K562 (cell line): ENCODE measurements around the gene KCNAB1. TPM values are rescaled to one million over a fixed set of nuclear protein-coding genes. Genes with fewer than 3 reads are reported as not detected.

Experiments
- ATAC-seq: fragments of 200-7000 bp; cut with Tn5 transposase; 3 replicates; pipeline ENCODE4 v1.9.1; 2020; ENCODE audit warnings: moderate library complexity
- BruUV-seq: library from RNA; stranded (reverse); fragments of 400-500 nt; replicated peaks from 2 replicates; lab custom pipeline; 2021; lab: Mats Ljungman, UMichigan
- CTCF ChIA-PET: fragments of 300-600 bp; formaldehyde crosslinking; extraction: SDS; loops from one replicate; lab custom pipeline; 2021; ENCODE audit warnings: low intra/inter-chr PET ratio; lab: Yijun Ruan, JAX
- POLR2A ChIA-PET: fragments of 300-600, 350-650 bp; sonication (Branson Sonifier 250); formaldehyde crosslinking; extraction: SDS; loops from one replicate; lab custom pipeline; 2021; ENCODE audit warnings: antibody characterized with exemption, inconsistent platforms; lab: Yijun Ruan, JAX
- DNase-seq, 4 experiments: peaks; one replicate each; pipeline versions ENCODE4 v3.0.0 to v3.0.0-alpha.2; 2011 to 2018; ENCODE audit warnings: low spot score in 3 of 4, mixed read lengths in 3 of 4; ENCODE audit errors: extremely low read depth in 1 of 4
- FAIRE-seq: peaks from 2 replicates; lab custom pipeline; 2011; peaks lifted over from hg19 to GRCh38; lab: Jason Lieb, UNC
- H2AFZ ChIP-seq: 2 replicates; pipeline ENCODE4 v1.6.0; 2011; ENCODE audit warnings: low read depth, low read length, control low read depth, inconsistent platforms
- H3K27ac ChIP-seq: fragments of 200-600 bp; 3 replicates; pipeline ENCODE4 v1.8.0; 2011; ENCODE audit warnings: low read depth, mild to moderate bottlenecking, control low read depth, inconsistent platforms, low read length, moderate library complexity, mixed read lengths; ENCODE audit errors: extremely low read depth
- H3K27me3 ChIP-seq, 2 experiments: fragments of 300-600 bp in 1 of 2; 2 replicates in 1 of 2; 3 replicates in 1 of 2; pipeline versions ENCODE4 v1.6.0 to v1.8.0; 2011; ENCODE audit warnings: inconsistent platforms in 2 of 2, low read length in 2 of 2, mild to moderate bottlenecking in 1 of 2, mixed read lengths in 1 of 2, moderate library complexity in 1 of 2; ENCODE audit not compliant: control insufficient read depth in 2 of 2, insufficient read depth in 2 of 2
- H3K36me3 ChIP-seq: fragments of 300-600 bp; 3 replicates; pipeline ENCODE4 v1.8.0; 2011; ENCODE audit warnings: mild to moderate bottlenecking, low read length, inconsistent platforms; ENCODE audit not compliant: control insufficient read depth, insufficient read depth
- H3K4me1 ChIP-seq, 2 experiments: fragments of 200-600 bp in 1 of 2; replicated peaks in 1 of 2; 2 replicates in 1 of 2; 3 replicates in 1 of 2; pipeline versions ENCODE4 v1.5.1 to v1.8.0; 2011; ENCODE audit warnings: inconsistent platforms in 2 of 2, low read length in 2 of 2, mild to moderate bottlenecking in 1 of 2, mixed read lengths in 1 of 2, moderate library complexity in 1 of 2; ENCODE audit not compliant: control insufficient read depth in 2 of 2, insufficient read depth in 2 of 2
- H3K4me2 ChIP-seq: 2 replicates; pipeline ENCODE4 v1.6.1; 2011; ENCODE audit warnings: low read length, control low read depth, inconsistent platforms, mixed read lengths; ENCODE audit not compliant: insufficient read depth
- H3K4me3 ChIP-seq: fragments of 200-600 bp; sonication (generic), shearing (Covaris generic); 2 replicates; pipeline ENCODE4 v1.5.1; 2016; ENCODE audit warnings: control low read depth, inconsistent platforms
- H3K79me2 ChIP-seq: fragments of 200-600 bp; 3 replicates; pipeline ENCODE4 v1.8.0; 2011; ENCODE audit warnings: low read length, inconsistent platforms; ENCODE audit not compliant: control insufficient read depth, insufficient read depth
- H3K9ac ChIP-seq, 2 experiments: 2 replicates each; pipeline versions ENCODE4 v1.6.0 to v1.6.1; 2011; ENCODE audit warnings: low read depth in 2 of 2, low read length in 2 of 2, control low read depth in 1 of 2, inconsistent platforms in 1 of 2, mild to moderate bottlenecking in 1 of 2, mixed read lengths in 1 of 2; ENCODE audit not compliant: insufficient read depth in 1 of 2
- H3K9me1 ChIP-seq: one replicate; pipeline ENCODE4 v1.6.0; 2011; ENCODE audit warnings: inconsistent platforms, mild to moderate bottlenecking, low read length, moderate library complexity; ENCODE audit not compliant: control insufficient read depth, insufficient read depth
- H3K9me3 ChIP-seq: replicated peaks from 2 replicates; pipeline ENCODE4 v1.5.1; 2011; ENCODE audit warnings: low read depth, low read length, inconsistent platforms; ENCODE audit not compliant: control insufficient read depth, insufficient read depth
- H4K20me1 ChIP-seq: replicated peaks from 2 replicates; pipeline ENCODE4 v1.6.1; 2011; ENCODE audit warnings: low read length, inconsistent platforms, mixed read lengths; ENCODE audit not compliant: control insufficient read depth, insufficient read depth
- CHD1 ChIP-seq: fragments of 200-600 bp; sonication (generic); IDR thresholded peaks from one replicate; pipeline ENCODE4 v1.6.1; 2012; ENCODE audit warnings: mild to moderate bottlenecking, moderate library complexity, low read length, inconsistent platforms
- IRF1 ChIP-seq: sonication (generic); formaldehyde crosslinking; IDR thresholded peaks from 2 replicates; pipeline ENCODE4 v1.8.0; 2022; ENCODE audit warnings: missing genetic modification reagents, mild to moderate bottlenecking, borderline replicate concordance
- LCOR ChIP-seq: sonication (generic); formaldehyde crosslinking; IDR thresholded peaks from 2 replicates; pipeline ENCODE4 v1.8.0; 2022; ENCODE audit warnings: mild to moderate bottlenecking, missing genetic modification reagents
- POLR2B ChIP-seq: fragments of 450-650 bp; IDR thresholded peaks from 2 replicates; pipeline ENCODE4 v1.6.1; 2018; ENCODE audit warnings: low read depth; ENCODE audit not compliant: partially characterized antibody
- ZNF407 ChIP-seq: fragments of 450-650 bp; IDR thresholded peaks from 2 replicates; pipeline ENCODE4 v1.6.1; 2016; ENCODE audit warnings: low read depth
- WGBS: fragments of 100-300 bp; shearing (Covaris generic); methylation state at CpG from one replicate; pipeline ENCODE4 v1.1.6; 2016; ENCODE audit warnings: low coverage, mixed read lengths; ENCODE audit not compliant: insufficient coverage; ENCODE audit errors: missing lambda C conversion rate; 5-methylcytosine and 5-hydroxymethylcytosine counted together
- in situ Hi-C: fragments of 300-500 bp; cut with MboI; formaldehyde crosslinking; loops from 4 replicates; pipeline ENCODE4 v1.15.0; 2018; ENCODE audit warnings: inconsistent platforms, mixed read lengths
- intact Hi-C: fragments of 100-400 bp; cut with micrococcal nuclease; formaldehyde crosslinking; loops from 2 replicates; pipeline ENCODE4 v1.14.2; 2022
- polyA plus RNA-seq, 8 experiments: library from polyadenylated mRNA; depleted of rRNA in 4 of 8; stranded (reverse) in 5 of 8; unstranded in 3 of 8; fragments of >200 nt; fragmentation: Nextera tagmentation in 2 of 8; fragmentation: Illumina TruSeq in 1 of 8; extraction: Ambion mirVana in 2 of 8; extraction: Trizol in 1 of 8; gene quantifications; 2 replicates each; pipeline versions ENCODE4 v1.2.1 to v1.2.3, GENCODE V29; 2011 to 2014; ENCODE audit warnings: inconsistent platforms in 1 of 8, missing spikeins in 1 of 8
- total RNA-seq, 7 experiments: library from RNA; depleted of rRNA in 6 of 7; stranded (reverse); fragments of >200 nt in 6 of 7; fragmentation: Illumina TruSeq in 2 of 7; extraction: Trizol in 2 of 7; gene quantifications; 2 replicates each; pipeline versions ENCODE4 v1.2.1 to v1.2.3, GENCODE V29; 2011 to 2021; ENCODE audit warnings: low replicate concordance in 1 of 7
- TF ChIP-seq, protein P1 (sequence below): IDR thresholded peaks from 2 replicates; pipeline ENCODE4 v1.6.1; 2014; ENCODE audit warnings: antibody characterized with exemption
- TF ChIP-seq, protein P2 (sequence below): fragments of 250-450 bp; sonication (Bioruptor Pico); IDR thresholded peaks from 2 replicates; pipeline ENCODE4 v1.8.0; 2022; ENCODE audit warnings: inconsistent platforms, mild to moderate bottlenecking, moderate library complexity, borderline replicate concordance

The KCNAB1 gene
- total and polyA plus RNA-seq, 9 of the 15 experiments (the other 6 are each of a cell fraction or from before 2014, with no cell fraction given), result 0.14 to 1.2 (median 0.51) TPM

GRCh38 chr3:156530980-156531379 lies 410.6 kb downstream of the KCNAB1 start (continued):
- TF ChIP-seq, protein P1, sequence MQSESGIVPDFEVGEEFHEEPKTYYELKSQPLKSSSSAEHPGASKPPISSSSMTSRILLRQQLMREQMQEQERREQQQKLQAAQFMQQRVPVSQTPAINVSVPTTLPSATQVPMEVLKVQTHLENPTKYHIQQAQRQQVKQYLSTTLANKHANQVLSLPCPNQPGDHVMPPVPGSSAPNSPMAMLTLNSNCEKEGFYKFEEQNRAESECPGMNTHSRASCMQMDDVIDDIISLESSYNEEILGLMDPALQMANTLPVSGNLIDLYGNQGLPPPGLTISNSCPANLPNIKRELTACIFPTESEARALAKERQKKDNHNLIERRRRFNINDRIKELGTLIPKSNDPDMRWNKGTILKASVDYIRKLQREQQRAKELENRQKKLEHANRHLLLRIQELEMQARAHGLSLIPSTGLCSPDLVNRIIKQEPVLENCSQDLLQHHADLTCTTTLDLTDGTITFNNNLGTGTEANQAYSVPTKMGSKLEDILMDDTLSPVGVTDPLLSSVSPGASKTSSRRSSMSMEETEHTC, result no peak

DNA sequence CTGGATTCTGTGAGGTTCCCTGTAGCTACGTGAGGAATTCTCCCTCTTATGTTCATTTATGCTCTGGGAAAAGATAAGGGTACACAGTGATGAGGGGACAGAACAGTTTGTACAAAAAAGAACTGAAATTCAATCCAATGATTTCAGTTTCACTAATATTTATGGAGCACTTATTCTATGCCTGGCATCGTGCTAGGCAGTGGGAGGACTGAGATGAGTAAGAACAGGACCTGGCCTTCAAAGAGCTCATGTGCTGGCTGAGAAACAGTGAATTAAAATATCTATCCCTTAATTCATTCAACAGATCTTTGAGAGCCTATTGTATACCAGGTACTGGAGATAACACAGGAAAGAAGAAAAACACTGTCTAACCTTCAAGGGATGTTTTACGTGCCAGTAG lies 412.4 kb downstream of the KCNAB1 start:
- ChIA-PET CTCF (no interaction called here), POLR2A (interaction anchor here (0.7 to 1.3 kb wide), 2 partner anchors 21 to 22 kb away, joined by 3 read pairs; partner anchors contain the start of gene SSR3)
- no peak for FAIRE-seq
- no TSS peak for BruUV-seq
- Histone ChIP-seq H3K9me1 (no peaks in the 10 kb centered on the region), H3K4me2 (no peak overlapping the region), H4K20me1 (0 out of 2 replicates have a peak, but pooled peaks cover 5% of the 10 kb centered on the region), H3K9ac (no peak overlapping the region), H2AFZ (no peak overlapping the region), H3K4me1 (no peaks in the 10 kb centered on the region; a peak in 1 of 5 replicates), H3K4me3 (no peak overlapping the region), H3K79me2 (no peaks in the 10 kb centered on the region), H3K9me3 (no peaks in the 10 kb centered on the region), H3K27ac (no peak overlapping the region), H3K27me3 (no peaks in the 10 kb centered on the region), H3K36me3 (peaks cover under 1% of the 10 kb centered on the region; the same call in 1 of the 3 replicates)
- in situ Hi-C loops, result loop anchor here (25.0 kb wide), 1 partner anchor 605 kb away; no protein-coding TSS in a partner anchor
- DNase-seq, result no peak
- 41% methylated on average over 3 of the region's 3 CpGs for WGBS
- ATAC-seq, result no peak
- intact Hi-C loops, result no loop called here
- TF ChIP-seq IRF1 (CRISPR knock-in tag) (no peak), POLR2B (no peak), ZNF407 (no peak), LCOR (CRISPR knock-in tag) (no peak), CHD1 (no peak)
- TF ChIP-seq, protein P2, sequence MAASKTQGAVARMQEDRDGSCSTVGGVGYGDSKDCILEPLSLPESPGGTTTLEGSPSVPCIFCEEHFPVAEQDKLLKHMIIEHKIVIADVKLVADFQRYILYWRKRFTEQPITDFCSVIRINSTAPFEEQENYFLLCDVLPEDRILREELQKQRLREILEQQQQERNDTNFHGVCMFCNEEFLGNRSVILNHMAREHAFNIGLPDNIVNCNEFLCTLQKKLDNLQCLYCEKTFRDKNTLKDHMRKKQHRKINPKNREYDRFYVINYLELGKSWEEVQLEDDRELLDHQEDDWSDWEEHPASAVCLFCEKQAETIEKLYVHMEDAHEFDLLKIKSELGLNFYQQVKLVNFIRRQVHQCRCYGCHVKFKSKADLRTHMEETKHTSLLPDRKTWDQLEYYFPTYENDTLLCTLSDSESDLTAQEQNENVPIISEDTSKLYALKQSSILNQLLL, result no peak
